ENCODE data around the gene EIF4A3.

EIF4A3 gene

DNA sequence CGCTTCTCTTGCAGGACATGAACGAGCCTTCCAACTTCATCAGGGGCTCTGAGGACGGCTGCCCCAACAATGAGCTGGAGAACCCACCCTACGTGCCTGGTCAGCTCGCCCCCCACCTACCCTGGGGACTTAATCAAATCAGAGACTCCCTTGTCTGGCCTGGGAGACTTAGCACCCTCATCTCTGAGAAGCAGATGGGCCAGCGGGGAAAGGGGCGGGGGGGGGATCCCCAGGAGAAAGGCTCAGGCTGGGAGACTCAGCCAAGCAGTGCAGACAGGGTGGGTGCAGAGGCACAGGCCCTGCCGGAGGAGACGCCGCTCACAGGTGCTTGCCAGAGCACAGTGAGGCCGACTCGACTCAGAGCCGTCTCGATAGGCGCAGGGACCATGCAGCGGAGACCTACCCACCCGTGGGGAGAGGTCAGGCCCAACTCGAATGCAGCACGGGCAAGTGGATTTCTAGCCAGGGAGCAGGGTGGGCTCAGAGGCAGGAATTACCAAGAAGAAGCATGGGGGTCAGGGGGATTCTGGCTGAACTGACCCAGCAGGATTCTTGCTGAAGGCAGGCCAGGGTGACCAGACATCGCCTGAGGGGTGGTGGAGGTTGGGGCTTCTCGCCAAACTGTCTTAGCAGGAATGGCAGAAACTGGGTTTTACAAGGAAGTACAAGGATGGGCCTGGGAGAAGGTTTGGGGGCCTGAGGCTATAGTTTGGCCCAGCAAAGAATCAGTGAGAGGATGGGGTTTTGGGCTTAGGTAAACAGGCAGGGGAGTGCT lies 35.8 kb downstream of the EIF4A3 start:
- no peak for DNase-seq

DNA sequence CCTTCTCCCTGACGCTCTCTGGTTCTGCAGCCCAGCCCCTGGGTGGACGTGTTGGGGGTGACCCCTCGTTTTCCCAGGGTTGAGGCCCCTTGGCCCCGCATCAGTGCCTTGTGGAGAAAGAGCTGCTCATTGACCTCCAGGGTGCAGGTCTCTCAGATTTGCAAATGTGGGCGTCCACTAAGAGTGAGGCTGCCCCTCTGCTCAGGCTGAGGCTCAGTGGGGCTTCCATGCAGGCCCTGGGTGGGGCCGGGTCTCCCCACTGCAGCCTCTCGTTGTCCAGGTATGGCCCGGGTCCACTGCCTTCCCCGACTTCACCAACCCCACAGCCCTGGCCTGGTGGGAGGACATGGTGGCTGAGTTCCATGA lies 36.5 kb downstream of the EIF4A3 start:
- DNase-seq = no peak

DNA sequence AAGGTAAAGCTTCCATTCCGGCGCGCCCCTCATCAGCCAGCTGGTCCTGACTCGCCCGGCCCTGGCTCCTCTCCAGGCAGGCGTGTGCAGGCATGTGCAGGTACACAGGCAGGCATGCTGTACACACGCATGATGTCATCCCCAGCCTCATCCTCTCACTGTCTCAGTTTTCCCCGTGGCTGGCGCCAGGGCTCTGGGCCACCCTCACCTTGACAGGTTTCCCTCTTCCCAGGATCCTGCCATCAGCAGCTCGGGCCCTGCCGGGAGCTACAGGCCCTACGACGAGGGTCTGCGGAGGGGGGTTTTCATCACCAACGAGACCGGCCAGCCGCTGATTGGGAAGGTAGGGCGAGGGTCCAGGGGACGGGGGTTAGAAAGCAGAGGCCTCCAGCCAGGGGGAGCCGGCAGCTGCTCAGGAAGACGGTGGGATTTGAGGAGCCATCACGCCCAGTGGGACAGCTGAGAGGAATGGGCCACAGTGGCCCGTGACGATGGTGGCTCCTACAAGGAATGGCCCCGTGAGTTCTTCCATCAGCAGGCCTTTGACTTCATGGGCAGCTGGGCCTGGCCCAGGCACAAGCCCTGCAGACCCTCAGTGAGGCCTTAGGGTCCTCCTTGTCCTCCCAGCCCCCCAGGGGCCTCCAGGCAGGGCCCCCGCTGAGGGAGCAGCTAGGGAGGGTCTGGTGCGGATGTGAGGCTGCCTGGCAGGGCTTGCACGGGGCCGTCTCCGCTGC lies 37.0 kb downstream of the EIF4A3 start:
- no peak for DNase-seq

DNA sequence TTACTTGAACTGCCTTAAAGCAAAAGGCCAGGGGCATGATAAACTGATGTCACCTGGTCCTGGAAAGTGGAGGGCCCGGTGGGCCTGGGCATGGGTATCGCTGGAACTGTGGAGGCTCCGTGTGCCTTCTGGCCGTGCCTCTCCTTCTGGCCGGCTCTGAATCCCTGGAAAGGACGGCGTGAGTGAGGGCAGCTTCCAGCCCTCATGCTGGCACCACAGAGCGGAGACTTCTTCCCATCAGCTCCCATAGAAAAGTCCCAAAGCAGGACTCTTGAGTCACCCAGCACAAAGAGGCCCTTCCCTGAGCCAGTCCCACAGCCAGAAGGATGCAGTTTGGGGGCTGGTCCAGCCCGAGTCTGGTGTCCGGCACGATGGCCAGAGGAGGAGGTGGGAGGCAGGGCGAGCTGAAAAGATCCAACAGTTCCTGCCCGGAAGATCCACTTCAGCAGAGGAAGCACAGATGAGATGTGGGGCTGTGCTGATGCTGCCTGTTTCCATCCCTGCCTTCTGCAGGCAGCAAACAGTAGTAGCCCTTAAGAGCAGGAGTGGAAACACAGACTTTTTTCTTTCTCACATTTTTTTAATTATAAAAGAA lies 37.8 kb downstream of the EIF4A3 start:
- no peak for DNase-seq

DNA sequence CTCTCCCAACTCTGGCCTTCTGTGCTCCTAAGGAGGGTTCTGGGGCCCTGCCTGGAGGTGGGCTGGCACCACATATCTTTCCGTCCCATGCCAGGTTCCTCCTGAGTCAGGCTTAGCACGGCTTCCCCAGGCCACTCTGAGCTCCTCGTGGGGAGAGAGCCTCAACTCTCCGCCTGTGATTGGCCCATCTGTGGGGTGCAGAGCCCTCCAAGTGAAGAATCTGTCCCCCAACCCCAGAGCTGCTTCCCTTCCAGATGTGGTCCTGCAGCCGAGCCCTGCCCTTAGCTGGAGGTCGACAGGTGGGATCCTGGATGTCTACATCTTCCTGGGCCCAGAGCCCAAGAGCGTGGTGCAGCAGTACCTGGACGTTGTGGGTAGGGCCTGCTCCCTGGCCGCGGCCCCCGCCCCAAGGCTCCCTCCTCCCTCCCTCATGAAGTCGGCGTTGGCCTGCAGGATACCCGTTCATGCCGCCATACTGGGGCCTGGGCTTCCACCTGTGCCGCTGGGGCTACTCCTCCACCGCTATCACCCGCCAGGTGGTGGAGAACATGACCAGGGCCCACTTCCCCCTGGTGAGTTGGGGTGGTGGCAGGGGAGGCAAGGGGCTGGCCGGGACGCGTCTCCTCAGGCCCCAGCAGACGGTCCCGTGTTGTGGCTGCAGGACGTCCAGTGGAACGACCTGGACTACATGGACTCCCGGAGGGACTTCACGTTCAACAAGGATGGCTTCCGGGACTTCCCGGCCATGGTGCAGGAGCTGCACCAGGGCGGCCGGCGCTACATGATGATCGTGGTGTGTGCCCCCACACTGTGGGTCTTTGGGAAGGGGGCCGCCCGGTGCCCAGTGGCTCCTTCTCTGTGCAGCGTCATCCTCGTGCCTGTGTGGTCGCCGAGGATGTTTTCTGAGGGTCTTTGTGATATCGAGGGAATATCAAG lies 38.6 kb downstream of the EIF4A3 start:
- no peak for DNase-seq

DNA sequence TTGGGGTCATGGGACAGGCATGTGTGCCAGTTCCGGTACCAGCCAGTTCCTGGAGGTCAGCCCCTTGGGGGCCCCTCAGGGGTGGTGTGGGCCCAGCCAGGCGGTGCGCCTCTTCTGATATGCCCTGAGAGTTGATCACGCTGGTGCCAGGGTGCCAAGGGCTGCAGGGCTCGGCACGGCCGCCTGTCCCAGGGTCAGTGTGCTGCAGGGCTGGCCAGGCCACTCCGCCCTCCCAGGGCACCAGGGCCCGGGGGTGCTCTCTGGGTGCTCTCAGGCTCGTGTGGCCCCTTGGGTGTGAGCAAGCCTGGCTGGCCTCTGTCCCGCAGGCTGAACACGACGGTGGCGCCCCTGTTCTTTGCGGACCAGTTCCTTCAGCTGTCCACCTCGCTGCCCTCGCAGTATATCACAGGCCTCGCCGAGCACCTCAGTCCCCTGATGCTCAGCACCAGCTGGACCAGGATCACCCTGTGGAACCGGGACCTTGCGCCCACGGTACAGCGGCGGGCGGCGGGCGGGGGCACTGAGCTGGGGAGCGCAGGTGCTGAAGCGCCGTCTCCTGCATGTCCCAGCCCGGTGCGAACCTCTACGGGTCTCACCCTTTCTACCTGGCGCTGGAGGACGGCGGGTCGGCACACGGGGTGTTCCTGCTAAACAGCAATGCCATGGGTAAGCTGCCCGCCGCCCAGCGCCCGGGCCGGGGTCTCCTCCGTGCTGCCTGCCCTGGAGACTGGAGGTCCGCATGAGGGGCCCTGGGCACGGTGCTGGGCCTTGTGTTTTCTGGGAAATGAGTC lies 39.5 kb downstream of the EIF4A3 start:
- DNase-seq = no peak

DNA sequence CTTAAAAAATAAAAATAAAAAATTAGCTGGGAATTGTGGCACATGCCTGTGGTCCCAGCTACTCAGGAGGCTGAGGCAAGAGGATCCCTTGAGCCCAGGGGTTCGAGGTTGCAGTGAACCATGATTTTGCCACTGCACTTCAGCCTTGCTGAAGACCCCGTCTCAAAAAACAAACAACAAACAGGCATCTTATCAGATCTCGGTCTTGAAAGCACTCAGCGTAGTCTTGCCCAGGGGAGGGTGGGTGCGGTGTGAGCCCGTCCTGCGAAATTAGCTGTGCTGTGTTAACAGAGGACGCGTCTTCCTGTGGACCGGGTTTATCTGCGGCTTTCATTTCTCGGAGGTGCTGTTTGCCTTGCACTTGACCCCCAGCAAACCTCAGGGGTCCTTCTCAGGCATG lies 40.2 kb downstream of the EIF4A3 start:
- DNase-seq = no peak

DNA sequence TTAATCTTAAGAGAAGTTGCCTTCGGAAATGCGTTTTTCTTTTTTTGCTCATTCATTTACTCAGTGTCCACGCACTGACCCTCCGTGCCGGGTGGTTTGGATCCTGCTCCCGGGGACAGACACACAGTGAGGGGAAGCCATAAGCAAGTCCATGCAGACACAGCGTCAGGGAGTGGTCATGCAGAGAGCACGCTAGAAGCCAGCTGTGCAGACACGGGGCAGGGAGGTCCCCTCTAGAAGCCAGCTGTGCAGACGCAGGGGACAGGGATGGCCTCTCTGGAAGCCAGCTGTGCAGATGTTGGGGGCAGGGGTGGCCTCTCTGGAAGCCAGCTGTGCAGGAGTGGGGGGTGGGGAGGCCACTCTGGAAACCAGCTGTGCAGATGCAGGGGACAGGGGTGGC lies 40.8 kb downstream of the EIF4A3 start:
- no peak for DNase-seq

DNA sequence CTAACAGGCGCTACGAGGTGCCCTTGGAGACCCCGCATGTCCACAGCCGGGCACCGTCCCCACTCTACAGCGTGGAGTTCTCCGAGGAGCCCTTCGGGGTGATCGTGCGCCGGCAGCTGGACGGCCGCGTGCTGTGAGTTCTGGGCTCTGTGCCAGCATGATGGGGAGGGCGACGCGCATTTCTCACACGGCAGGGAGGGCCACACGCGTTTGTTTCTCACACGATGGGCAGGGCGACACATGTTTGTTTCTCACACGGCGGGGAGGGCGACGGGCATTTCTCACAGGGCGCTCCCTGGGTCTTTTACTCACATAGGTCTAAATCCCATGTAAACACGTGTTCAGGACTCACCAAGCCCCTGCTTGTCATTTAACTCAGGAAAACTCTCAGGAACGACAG lies 41.2 kb downstream of the EIF4A3 start:
- DNase-seq = no peak

DNA sequence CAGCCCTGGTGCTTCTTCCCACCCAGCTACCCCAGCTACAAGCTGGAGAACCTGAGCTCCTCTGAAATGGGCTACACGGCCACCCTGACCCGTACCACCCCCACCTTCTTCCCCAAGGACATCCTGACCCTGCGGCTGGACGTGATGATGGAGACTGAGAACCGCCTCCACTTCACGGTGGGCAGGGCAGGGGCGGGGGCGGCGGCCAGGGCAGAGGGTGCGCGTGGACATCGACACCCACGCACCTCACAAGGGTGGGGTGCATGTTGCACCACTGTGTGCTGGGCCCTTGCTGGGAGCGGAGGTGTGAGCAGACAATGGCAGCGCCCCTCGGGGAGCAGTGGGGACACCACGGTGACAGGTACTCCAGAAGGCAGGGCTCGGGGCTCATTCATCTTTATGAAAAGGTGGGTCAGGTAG lies 42.0 kb downstream of the EIF4A3 start:
- DNase-seq = no peak

DNA sequence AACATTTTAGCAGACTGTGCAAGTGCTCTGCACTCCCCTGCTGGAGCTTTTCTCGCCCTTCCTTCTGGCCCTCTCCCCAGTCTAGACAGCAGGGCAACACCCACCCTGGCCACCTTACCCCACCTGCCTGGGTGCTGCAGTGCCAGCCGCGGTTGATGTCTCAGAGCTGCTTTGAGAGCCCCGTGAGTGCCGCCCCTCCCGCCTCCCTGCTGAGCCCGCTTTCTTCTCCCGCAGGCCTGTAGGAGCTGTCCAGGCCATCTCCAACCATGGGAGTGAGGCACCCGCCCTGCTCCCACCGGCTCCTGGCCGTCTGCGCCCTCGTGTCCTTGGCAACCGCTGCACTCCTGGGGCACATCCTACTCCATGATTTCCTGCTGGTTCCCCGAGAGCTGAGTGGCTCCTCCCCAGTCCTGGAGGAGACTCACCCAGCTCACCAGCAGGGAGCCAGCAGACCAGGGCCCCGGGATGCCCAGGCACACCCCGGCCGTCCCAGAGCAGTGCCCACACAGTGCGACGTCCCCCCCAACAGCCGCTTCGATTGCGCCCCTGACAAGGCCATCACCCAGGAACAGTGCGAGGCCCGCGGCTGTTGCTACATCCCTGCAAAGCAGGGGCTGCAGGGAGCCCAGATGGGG lies 42.5 kb downstream of the EIF4A3 start:
- DNase-seq = no peak

DNA sequence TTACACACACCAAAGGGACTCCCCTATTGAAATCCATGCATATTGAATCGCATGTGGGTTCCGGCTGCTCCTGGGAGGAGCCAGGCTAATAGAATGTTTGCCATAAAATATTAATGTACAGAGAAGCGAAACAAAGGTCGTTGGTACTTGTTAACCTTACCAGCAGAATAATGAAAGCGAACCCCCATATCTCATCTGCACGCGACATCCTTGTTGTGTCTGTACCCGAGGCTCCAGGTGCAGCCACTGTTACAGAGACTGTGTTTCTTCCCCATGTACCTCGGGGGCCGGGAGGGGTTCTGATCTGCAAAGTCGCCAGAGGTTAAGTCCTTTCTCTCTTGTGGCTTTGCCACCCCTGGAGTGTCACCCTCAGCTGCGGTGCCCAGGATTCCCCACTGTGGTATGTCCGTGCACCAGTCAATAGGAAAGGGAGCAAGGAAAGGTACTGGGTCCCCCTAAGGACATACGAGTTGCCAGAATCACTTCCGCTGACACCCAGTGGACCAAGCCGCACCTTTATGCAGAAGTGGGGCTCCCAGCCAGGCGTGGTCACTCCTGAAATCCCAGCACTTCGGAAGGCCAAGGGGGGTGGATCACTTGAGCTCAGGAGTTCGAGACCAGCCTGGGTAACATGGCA lies 43.4 kb downstream of the EIF4A3 start:
- no peak for DNase-seq

DNA sequence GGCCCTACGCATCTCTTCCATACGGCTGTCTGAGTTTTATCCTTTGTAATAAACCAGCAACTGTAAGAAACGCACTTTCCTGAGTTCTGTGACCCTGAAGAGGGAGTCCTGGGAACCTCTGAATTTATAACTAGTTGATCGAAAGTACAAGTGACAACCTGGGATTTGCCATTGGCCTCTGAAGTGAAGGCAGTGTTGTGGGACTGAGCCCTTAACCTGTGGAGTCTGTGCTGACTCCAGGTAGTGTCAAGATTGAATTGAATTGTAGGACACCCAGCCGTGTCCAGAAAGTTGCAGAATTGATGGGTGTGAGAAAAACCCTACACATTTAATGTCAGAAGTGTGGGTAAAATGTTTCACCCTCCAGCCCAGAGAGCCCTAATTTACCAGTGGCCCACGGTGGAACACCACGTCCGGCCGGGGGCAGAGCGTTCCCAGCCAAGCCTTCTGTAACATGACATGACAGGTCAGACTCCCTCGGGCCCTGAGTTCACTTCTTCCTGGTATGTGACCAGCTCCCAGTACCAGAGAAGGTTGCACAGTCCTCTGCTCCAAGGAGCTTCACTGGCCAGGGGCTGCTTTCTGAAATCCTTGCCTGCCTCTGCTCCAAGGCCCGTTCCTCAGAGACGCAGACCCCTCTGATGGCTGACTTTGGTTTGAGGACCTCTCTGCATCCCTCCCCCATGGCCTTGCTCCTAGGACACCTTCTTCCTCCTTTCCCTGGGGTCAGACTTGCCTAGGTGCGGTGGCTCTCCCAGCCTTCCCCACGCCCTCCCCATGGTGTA lies 44.1 kb downstream of the EIF4A3 start:
- no peak for DNase-seq

DNA sequence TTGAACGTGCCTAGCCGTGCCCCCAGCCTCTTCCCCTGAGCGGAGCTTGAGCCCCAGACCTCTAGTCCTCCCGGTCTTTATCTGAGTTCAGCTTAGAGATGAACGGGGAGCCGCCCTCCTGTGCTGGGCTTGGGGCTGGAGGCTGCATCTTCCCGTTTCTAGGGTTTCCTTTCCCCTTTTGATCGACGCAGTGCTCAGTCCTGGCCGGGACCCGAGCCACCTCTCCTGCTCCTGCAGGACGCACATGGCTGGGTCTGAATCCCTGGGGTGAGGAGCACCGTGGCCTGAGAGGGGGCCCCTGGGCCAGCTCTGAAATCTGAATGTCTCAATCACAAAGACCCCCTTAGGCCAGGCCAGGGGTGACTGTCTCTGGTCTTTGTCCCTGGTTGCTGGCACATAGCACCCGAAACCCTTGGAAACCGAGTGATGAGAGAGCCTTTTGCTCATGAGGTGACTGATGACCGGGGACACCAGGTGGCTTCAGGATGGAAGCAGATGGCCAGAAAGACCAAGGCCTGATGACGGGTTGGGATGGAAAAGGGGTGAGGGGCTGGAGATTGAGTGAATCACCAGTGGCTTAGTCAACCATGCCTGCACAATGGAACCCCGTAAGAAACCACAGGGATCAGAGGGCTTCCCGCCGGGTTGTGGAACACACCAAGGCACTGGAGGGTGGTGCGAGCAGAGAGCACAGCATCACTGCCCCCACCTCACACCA lies 44.8 kb downstream of the EIF4A3 start:
- DNase-seq = no peak

DNA sequence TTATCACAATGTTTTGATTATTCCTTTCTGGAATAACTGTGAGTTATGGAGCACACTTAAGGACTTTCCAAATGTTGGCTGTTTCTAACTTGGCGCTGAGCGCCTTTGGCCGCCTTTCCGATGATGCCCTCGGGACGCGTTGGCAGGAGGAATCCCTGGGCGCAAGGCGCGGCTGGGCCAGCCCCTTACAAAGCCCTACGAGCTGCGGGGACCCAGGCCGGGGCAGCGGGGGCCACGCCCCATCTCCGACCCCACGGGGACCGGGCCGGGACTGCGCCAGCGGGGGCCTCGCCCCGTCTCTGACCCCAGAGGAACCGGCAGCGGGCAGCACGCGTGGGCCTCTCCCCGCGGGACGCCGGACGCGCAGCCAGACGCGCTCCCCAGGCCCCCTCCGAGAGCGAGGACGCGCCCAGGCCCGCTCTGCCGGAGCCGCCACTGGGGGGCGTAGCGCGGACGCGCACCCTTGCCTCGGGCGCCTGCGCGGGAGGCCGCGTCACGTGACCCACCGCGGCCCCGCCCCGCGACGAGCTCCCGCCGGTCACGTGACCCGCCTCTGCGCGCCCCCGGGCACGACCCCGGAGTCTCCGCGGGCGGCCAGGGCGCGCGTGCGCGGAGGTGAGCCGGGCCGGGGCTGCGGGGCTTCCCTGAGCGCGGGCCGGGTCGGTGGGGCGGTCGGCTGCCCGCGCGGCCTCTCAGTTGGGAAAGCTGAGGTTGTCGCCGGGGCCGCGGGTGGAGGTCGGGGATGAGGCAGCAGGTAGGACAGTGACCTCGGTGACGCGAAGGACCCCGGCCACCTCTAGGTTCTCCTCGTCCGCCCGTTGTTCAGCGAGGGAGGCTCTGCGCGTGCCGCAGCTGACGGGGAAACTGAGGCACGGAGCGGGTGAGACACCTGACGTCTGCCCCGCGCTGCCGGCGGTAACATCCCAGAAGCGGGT lies 45.6 kb downstream of the EIF4A3 start, which contains the start of gene GAA:
Gene GAA, plus strand, starts transcription at position 571 of the 935 bp plus-strand sequence. CDS start 3,006 bp downstream, outside the sequence.
- DNase-seq = peak; percentile 83

DNA sequence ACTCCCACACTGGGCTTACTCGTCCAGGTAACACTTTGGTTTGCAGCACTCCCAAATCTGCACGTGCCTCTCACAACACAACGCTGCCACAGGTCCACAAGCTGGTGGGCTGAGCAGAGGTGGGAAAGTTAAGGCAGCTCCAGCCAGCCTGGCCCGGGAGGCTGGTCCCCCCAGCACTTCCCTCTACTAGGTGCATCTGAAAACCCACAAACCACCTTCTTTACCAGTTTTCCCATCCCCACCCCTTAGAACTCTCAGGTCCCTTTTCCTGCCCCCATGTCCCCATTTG lies 46.9 kb downstream of the EIF4A3 start:
- no peak for DNase-seq

DNA sequence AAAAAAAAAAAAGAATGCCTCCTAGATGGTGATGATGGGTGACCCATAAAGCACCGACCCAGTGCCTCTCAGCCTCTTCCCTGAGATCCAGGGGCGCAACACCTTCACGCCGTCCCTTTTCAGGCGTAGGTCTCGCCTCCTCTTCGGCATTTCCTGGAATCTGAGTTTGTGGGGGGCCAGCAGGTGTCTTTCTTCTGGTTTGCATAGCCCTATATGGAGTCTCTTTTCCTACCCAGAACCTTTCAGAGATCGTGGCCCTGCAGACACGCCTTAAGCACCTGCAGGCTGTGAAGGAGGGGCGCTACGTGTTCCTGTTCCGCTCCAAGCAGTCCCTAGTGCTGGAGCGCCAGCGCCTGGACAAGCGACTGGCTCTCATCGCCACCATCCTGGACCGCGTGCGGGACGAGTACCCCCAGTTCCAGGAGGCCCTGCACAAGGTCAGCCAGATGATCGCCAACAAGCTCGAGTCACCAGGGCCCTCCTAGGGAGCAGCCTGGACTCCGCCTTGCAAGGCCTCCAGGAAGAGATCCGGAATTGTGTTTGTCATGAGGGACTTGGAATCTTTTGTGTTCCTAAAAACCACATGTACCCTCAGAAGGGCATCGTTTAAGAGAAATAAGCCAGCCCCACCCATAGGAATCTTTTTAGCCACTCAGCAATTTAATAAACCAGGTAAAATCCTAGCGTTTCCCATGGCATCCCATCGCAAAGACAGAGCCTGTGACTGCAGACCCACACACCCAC lies 47.5 kb downstream of the EIF4A3 start:
- DNase-seq = no peak
